ENCODE measurements around the gene RFC1. TPM values are rescaled to one million over a fixed set of nuclear protein-coding genes. Genes with fewer than 3 reads are reported as not detected.

The RFC1 gene
- total and polyA plus RNA-seq, 4 donors = 13.3 to 45.2 (median 30.8) TPM

DNA sequence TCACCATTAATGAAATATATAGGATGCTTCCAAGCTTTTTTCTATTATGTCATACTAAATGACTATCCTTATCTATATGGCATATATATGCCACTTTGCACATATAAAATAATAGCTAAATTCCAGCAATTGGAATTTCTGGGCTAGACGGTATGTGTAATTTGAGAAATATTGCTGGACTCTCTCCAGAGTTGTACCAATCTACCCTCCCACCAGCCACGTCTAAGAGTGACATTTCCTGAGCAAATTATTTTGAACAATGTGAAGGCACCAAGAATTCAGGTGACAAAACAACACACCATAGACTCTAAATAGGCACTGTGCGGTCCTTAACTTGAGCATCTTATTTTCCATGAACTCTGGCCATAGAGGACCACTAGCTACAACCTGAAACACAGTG, 62.3 kb downstream of the RFC1 start:
- Histone ChIP-seq H3K4me1 (ENCODE audit: control insufficient read depth in 4 of 4, insufficient read depth in 4 of 4, low read length in 3 of 4) (no peaks in the 10 kb centered on the region), H3K27me3 (ENCODE audit: control insufficient read depth in 4 of 4, insufficient read depth in 4 of 4, low read length in 3 of 4) (no peaks in the 10 kb centered on the region), H3K4me3 (ENCODE audit: low read depth in 1 of 3, low read length in 3 of 3) (no peak overlapping the region), H3K36me3 (ENCODE audit: control insufficient read depth in 4 of 4, insufficient read depth in 3 of 4, low read depth in 1 of 4, low read length in 3 of 4) (peaks cover 14 to 46% (median 32%) of the 10 kb centered on the region in 4 donors), H3K9ac (ENCODE audit: low read depth in 1 of 2, low read length in 2 of 2) (no peak overlapping the region), H3K27ac (ENCODE audit: low read depth in 1 of 2, low read length in 2 of 2) (no peak overlapping the region), H3K9me3 (ENCODE audit: control insufficient read depth in 4 of 4, low read length in 3 of 4) (no peaks in the 10 kb centered on the region)
- WGBS = 92% methylated on average over 3 of the region's 3 CpGs
- DNase-seq (ENCODE audit: low spot score) = no peak
- TF ChIP-seq EGR1 (IDR thresholded peaks at IDR 0.05; ENCODE audit: low read depth in 2 of 2) (no peak), RAD21 (IDR thresholded peaks at IDR 0.05) (no peak), SP1 (IDR thresholded peaks at IDR 0.05) (no peak), TAF1 (conservative IDR thresholded peaks at IDR 0.05) (no peak), FOXA2 (IDR thresholded peaks at IDR 0.05) (no peak), CTCF (IDR thresholded peaks at IDR 0.05; ENCODE audit: low read depth, low read length, missing input control) (no peak), RXRA (IDR thresholded peaks at IDR 0.05) (no peak), MAX (IDR thresholded peaks at IDR 0.05) (no peak), HNF4G (IDR thresholded peaks at IDR 0.05) (no peak), REST (IDR thresholded peaks at IDR 0.05) (no peak), JUND (IDR thresholded peaks at IDR 0.05) (no peak), YY1 (IDR thresholded peaks at IDR 0.05) (no peak), ATF3 (IDR thresholded peaks at IDR 0.05) (no peak), HNF4A (conservative IDR thresholded peaks at IDR 0.05) (no peak), GABPA (IDR thresholded peaks at IDR 0.05 in 1 of 2, conservative IDR thresholded peaks at IDR 0.05 in 1 of 2) (no peak), NR2F2 (IDR thresholded peaks at IDR 0.05) (no peak)
- TF ChIP-seq, protein P1, sequence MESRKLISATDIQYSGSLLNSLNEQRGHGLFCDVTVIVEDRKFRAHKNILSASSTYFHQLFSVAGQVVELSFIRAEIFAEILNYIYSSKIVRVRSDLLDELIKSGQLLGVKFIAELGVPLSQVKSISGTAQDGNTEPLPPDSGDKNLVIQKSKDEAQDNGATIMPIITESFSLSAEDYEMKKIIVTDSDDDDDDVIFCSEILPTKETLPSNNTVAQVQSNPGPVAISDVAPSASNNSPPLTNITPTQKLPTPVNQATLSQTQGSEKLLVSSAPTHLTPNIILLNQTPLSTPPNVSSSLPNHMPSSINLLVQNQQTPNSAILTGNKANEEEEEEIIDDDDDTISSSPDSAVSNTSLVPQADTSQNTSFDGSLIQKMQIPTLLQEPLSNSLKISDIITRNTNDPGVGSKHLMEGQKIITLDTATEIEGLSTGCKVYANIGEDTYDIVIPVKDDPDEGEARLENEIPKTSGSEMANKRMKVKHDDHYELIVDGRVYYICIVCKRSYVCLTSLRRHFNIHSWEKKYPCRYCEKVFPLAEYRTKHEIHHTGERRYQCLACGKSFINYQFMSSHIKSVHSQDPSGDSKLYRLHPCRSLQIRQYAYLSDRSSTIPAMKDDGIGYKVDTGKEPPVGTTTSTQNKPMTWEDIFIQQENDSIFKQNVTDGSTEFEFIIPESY (IDR thresholded peaks at IDR 0.05) = no peak

DNA sequence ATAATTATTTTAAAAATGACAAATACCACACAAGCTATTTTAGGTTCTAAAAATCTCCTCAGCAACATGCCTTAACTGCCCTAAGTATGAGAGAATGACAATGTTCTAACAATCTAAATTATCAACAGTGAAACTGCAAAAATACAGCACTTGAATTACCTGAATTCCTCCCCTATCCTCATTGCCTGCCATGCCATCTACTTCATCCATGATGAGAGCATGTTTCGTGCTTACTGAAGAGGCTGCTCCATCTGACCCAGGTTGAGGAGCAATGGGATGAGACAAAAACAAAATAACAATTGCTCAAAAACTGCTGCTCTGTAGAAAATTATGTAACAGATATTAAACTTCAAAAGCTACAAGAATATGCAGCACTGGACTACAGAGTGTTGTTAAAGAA, 63.3 kb downstream of the RFC1 start:
- TF ChIP-seq HNF4A (conservative IDR thresholded peaks at IDR 0.05) (no peak), HNF4G (IDR thresholded peaks at IDR 0.05) (no peak), FOXA1 (IDR thresholded peaks at IDR 0.05) (no peak), TAF1 (conservative IDR thresholded peaks at IDR 0.05) (no peak), FOXA2 (IDR thresholded peaks at IDR 0.05) (no peak), CTCF (IDR thresholded peaks at IDR 0.05; ENCODE audit: low read depth, low read length, missing input control) (no peak), YY1 (IDR thresholded peaks at IDR 0.05) (no peak), ATF3 (IDR thresholded peaks at IDR 0.05) (no peak)
- TF ChIP-seq, protein P1 (IDR thresholded peaks at IDR 0.05) = no peak
- WGBS = 99% methylated on average over 1 of the region's 1 CpG
- H3K27ac ChIP-seq (ENCODE audit: low read depth in 1 of 2, low read length in 2 of 2) = no peak overlapping the region
- H3K27me3 ChIP-seq (ENCODE audit: control insufficient read depth in 4 of 4, insufficient read depth in 4 of 4, low read length in 3 of 4) = no peaks in the 10 kb centered on the region
- H3K9me3 ChIP-seq (ENCODE audit: control insufficient read depth in 4 of 4, low read length in 3 of 4) = no peaks in the 10 kb centered on the region
- peaks cover 10 to 47% (median 32%) of the 10 kb centered on the region in 4 donors for H3K36me3 ChIP-seq (ENCODE audit: control insufficient read depth in 4 of 4, insufficient read depth in 3 of 4, low read depth in 1 of 4, low read length in 3 of 4)
- H3K4me1 ChIP-seq (ENCODE audit: control insufficient read depth in 4 of 4, insufficient read depth in 4 of 4, low read length in 3 of 4) = no peaks in the 10 kb centered on the region
- DNase-seq (ENCODE audit: low spot score) = no peak
- H3K9ac ChIP-seq (ENCODE audit: low read depth in 1 of 2, low read length in 2 of 2) = no peak overlapping the region
- H3K4me3 ChIP-seq (ENCODE audit: low read depth in 1 of 3, low read length in 3 of 3) = no peak overlapping the region

Data from liver (tissue), 9 donors.